ENCODE measurements around the gene PTCH1.

PTCH1 gene

DNA sequence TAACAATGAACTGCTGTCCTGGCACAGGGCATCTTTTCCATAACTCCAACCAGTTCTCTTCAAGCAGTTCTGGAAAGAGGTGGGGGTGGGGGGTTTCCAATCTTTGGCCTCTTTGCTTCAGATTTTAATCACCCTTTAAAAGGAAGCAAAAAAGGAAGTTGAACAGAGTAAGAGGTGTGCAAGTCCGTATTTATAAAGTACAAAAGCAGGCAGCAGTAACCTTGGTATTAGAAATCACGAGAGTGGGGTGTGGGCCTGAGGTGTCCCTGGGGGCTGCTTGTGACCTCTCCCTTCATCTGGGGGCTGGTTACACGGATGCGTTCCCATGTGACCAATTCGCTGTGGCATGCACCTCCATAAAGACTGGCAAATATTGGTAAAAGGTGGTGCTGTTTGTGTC lies 70.5 kb downstream of the PTCH1 start:
- Histone ChIP-seq H3K27me3 (replicated peaks; ENCODE audit: control insufficient read depth, insufficient read depth, low read length) (no peaks in the 10 kb centered on the region), H3K36me3 (ENCODE audit: control insufficient read depth, insufficient read depth, low read length) (peaks cover 24% of the 10 kb centered on the region)
- TF ChIP-seq CTCF (IDR thresholded peaks at IDR 0.05; ENCODE audit: insufficient read depth, low read length, poor library complexity, severe bottlenecking), result no peak

DNA sequence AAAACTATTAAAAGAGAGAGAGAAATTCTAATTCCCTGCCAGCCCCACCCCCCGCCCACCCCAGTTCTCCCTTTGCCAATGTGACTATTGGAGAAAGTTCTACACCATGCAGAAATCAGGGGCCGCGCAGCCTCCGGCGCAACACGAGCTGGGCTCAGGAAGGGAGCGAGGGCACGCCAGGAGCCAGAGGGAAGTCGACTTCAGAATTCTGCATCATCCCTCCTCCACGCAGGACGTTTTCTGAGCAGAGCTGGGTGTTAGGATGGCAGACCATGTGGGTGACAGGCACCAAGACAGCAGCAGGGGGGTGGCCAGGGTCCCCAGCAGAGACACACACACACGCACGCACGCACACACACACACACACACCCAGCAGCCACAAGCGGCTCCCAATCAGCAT lies 72.6 kb downstream of the PTCH1 start:
- Histone ChIP-seq H3K4me3 (replicated peaks; ENCODE audit: low read depth, low read length) (no peak overlapping the region), H3K36me3 (ENCODE audit: control insufficient read depth, insufficient read depth, low read length) (peaks cover 19% of the 10 kb centered on the region), H3K27me3 (replicated peaks; ENCODE audit: control insufficient read depth, insufficient read depth, low read length) (no peaks in the 10 kb centered on the region)
- no peak for TF ChIP-seq CTCF (IDR thresholded peaks at IDR 0.05; ENCODE audit: insufficient read depth, low read length, poor library complexity, severe bottlenecking)
- DNase-seq (ENCODE audit: extremely low read depth, insufficient read length), result no peak

More for the DNA sequence above, 70.5 kb downstream of the PTCH1 start:
- H3K4me3 ChIP-seq (replicated peaks; ENCODE audit: low read depth, low read length), result no peak overlapping the region
- DNase-seq (ENCODE audit: extremely low read depth, insufficient read length), result no peak

- H3K27me3 ChIP-seq (replicated peaks; ENCODE audit: control insufficient read depth, insufficient read depth, low read length), result no peaks in the 10 kb centered on the region
Observed at GRCh38 chr9:95443301-95443700, 73.5 kb downstream of the PTCH1 start.

GRCh38 chr9:95441081-95441480 lies 75.7 kb downstream of the PTCH1 start:
- peaks cover 4% of the 10 kb centered on the region for H3K36me3 ChIP-seq (ENCODE audit: control insufficient read depth, insufficient read depth, low read length)
- no peak overlapping the region for H3K4me3 ChIP-seq (replicated peaks; ENCODE audit: low read depth, low read length)
- no peak for TF ChIP-seq CTCF (IDR thresholded peaks at IDR 0.05; ENCODE audit: insufficient read depth, low read length, poor library complexity, severe bottlenecking)
- no peak for DNase-seq (ENCODE audit: extremely low read depth, insufficient read length)
- H3K27me3 ChIP-seq (replicated peaks; ENCODE audit: control insufficient read depth, insufficient read depth, low read length), result no peaks in the 10 kb centered on the region

More at GRCh38 chr9:95443301-95443700, 73.5 kb downstream of the PTCH1 start:
- Histone ChIP-seq H3K4me3 (replicated peaks; ENCODE audit: low read depth, low read length) (no peak overlapping the region), H3K36me3 (ENCODE audit: control insufficient read depth, insufficient read depth, low read length) (peaks cover 17% of the 10 kb centered on the region)
- no peak for TF ChIP-seq CTCF (IDR thresholded peaks at IDR 0.05; ENCODE audit: insufficient read depth, low read length, poor library complexity, severe bottlenecking)
- no peak for DNase-seq (ENCODE audit: extremely low read depth, insufficient read length)

DNA sequence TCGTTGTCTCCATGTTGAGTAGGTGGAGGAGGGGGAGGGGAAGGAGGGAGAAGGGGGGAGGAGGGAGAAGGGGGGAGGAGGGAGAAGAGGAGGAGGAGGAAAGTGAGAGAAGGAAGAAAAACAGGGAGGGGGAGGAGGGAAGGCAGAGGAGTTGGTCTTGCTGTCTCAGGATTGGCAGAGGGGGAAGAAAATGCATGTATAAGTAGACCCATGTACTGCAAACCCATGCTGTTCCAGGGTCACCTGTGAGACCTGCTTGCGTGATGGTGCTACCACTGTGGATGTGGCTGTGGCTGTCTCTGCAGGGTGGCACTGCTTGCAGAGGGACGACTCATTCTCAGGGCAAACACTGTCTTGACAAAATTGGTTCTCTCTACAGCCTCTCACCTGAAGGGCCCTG lies 76.3 kb downstream of the PTCH1 start:
- no peak for DNase-seq (ENCODE audit: extremely low read depth, insufficient read length)
- no peak for TF ChIP-seq CTCF (IDR thresholded peaks at IDR 0.05; ENCODE audit: insufficient read depth, low read length, poor library complexity, severe bottlenecking)
- Histone ChIP-seq H3K4me3 (replicated peaks; ENCODE audit: low read depth, low read length) (no peak overlapping the region), H3K27me3 (replicated peaks; ENCODE audit: control insufficient read depth, insufficient read depth, low read length) (no peaks in the 10 kb centered on the region), H3K36me3 (ENCODE audit: control insufficient read depth, insufficient read depth, low read length) (peaks cover 4% of the 10 kb centered on the region)
